SK-N-SH (cell line): ENCODE data around the gene THSD7A. TPM values are rescaled to one million over a fixed set of nuclear protein-coding genes. Genes with fewer than 3 reads are reported as not detected.

Experiments
- CTCF ChIA-PET: fragments of 300-600, 350-600 bp; formaldehyde crosslinking; extraction: SDS; loops from one replicate; lab custom pipeline; 2021; lab: Yijun Ruan, JAX
- POLR2A ChIA-PET: fragments of 350-600 bp; sonication (Branson Sonifier 250); formaldehyde crosslinking; extraction: SDS; loops from one replicate; lab custom pipeline; 2020; ENCODE audit warnings: antibody characterized with exemption, inconsistent platforms; lab: Yijun Ruan, JAX
- DNase-seq: peaks from one replicate; pipeline ENCODE4 v3.0.0; 2012
- H2AFZ ChIP-seq: fragments of 200-600 bp; sonication (generic); 2 replicates; pipeline ENCODE4 v1.8.1; 2016; ENCODE audit warnings: antibody characterized with exemption, mild to moderate bottlenecking, low read depth
- H3F3A ChIP-seq: fragments of 200-600 bp; sonication (generic); replicated peaks from 2 replicates; pipeline ENCODE3; 2016; ENCODE audit warnings: antibody characterized with exemption, mild to moderate bottlenecking; ENCODE audit not compliant: insufficient read depth
- H3K27ac ChIP-seq, 2 experiments: fragments of 200-500 bp in 1 of 2; fragments of 200-600 bp in 1 of 2; sonication (Bioruptor generic) in 1 of 2; sonication (generic), shearing (Covaris generic) in 1 of 2; 2 replicates each; pipeline versions ENCODE4 v1.5.1 to v1.6.1; 2014 to 2016; ENCODE audit warnings: low read depth in 2 of 2, inconsistent platforms in 1 of 2, low read length in 1 of 2, mild to moderate bottlenecking in 1 of 2, mixed read lengths in 1 of 2
- H3K27me3 ChIP-seq: fragments of 200-600 bp; sonication (generic), shearing (Covaris generic); 2 replicates; pipeline ENCODE4 v1.6.1; 2016; ENCODE audit warnings: mixed run types; ENCODE audit not compliant: insufficient read depth
- H3K36me3 ChIP-seq, 2 experiments: fragments of 200-500 bp in 1 of 2; fragments of 200-600 bp in 1 of 2; sonication (Bioruptor generic) in 1 of 2; sonication (generic) in 1 of 2; replicated peaks in 1 of 2; 2 replicates each; pipeline versions ENCODE3 to v1.5.1; 2014 to 2016; ENCODE audit warnings: low read length in 1 of 2, mild to moderate bottlenecking in 1 of 2; ENCODE audit not compliant: insufficient read depth in 2 of 2, control insufficient read depth in 1 of 2
- H3K4me1 ChIP-seq, 2 experiments: fragments of 200-500 bp in 1 of 2; fragments of 200-600 bp in 1 of 2; sonication (Bioruptor generic) in 1 of 2; sonication (generic), shearing (Covaris generic) in 1 of 2; 2 replicates each; pipeline versions ENCODE4 v1.5.1 to v1.6.1; 2014 to 2016; ENCODE audit warnings: low read depth in 1 of 2, low read length in 1 of 2, mixed run types in 1 of 2; ENCODE audit not compliant: insufficient read depth in 2 of 2, control insufficient read depth in 1 of 2
- H3K4me2 ChIP-seq: fragments of 200-600 bp; sonication (generic), shearing (Covaris generic); 2 replicates; pipeline ENCODE4 v1.6.1; 2017; ENCODE audit warnings: mixed run types
- H3K4me3 ChIP-seq, 2 experiments: fragments of 200-500 bp in 1 of 2; fragments of 200-600 bp in 1 of 2; sonication (Bioruptor generic) in 1 of 2; sonication (generic), shearing (Covaris generic) in 1 of 2; 2 replicates each; pipeline versions ENCODE4 v1.5.1 to v1.8.1; 2014 to 2016; ENCODE audit warnings: low read depth in 2 of 2, inconsistent platforms in 1 of 2, low read length in 1 of 2, mild to moderate bottlenecking in 1 of 2, mixed read lengths in 1 of 2, moderate library complexity in 1 of 2
- H3K79me2 ChIP-seq: fragments of 200-600 bp; sonication (generic); 2 replicates; pipeline ENCODE4 v1.8.1; 2017; ENCODE audit warnings: mild to moderate bottlenecking; ENCODE audit not compliant: insufficient read depth
- H3K9ac ChIP-seq: fragments of 200-600 bp; sonication (generic); 2 replicates; pipeline ENCODE4 v1.6.1; 2017; ENCODE audit warnings: mixed run types
- H3K9me2 ChIP-seq: fragments of 200-600 bp; sonication (generic); 2 replicates; pipeline ENCODE4 v1.6.1; 2017; ENCODE audit warnings: mixed run types
- H3K9me3 ChIP-seq: fragments of 200-600 bp; sonication (generic); 2 replicates; pipeline ENCODE4 v1.6.1; 2017; ENCODE audit warnings: mixed run types, mild to moderate bottlenecking, moderate library complexity
- H4K20me1 ChIP-seq: fragments of 200-600 bp; sonication (generic); 2 replicates; pipeline ENCODE4 v1.6.1; 2017; ENCODE audit warnings: mild to moderate bottlenecking, mixed run types; ENCODE audit not compliant: insufficient read depth
- FOSL2 ChIP-seq: IDR thresholded peaks from 2 replicates; pipeline ENCODE4 v1.4.0; 2012; ENCODE audit warnings: low read depth, mild to moderate bottlenecking, moderate library complexity, borderline replicate concordance
- JUND ChIP-seq: IDR thresholded peaks from 2 replicates; pipeline ENCODE4 v1.4.0; 2012
- MEF2A ChIP-seq: IDR thresholded peaks from 2 replicates; pipeline ENCODE4 v1.4.0; 2012; ENCODE audit warnings: low read depth, borderline replicate concordance
- MXI1 ChIP-seq: IDR thresholded peaks from 2 replicates; pipeline ENCODE4 v1.6.1; 2012; ENCODE audit warnings: mild to moderate bottlenecking, low read depth, low read length, improper control_type of control experiment
- PBX3 ChIP-seq: IDR thresholded peaks from 2 replicates; pipeline ENCODE4; 2012
- WGBS: methylation state at CpG from one replicate; pipeline ENCODE4 v1.1.6; 2017; ENCODE audit warnings: low lambda C conversion rate; 5-methylcytosine and 5-hydroxymethylcytosine counted together
- polyA plus RNA-seq, 3 experiments: library from polyadenylated mRNA; depleted of rRNA; stranded (reverse); fragments of >200 nt; gene quantifications; 2 replicates each; pipeline ENCODE4 v1.2.3, GENCODE V29; 2012
- TF ChIP-seq, protein P1 (sequence below): fragments of 150-350 bp; IDR thresholded peaks from 2 replicates; pipeline ENCODE4 v1.6.1; 2017; ENCODE audit warnings: antibody characterized with exemption, low read length, low read depth, borderline replicate concordance

The THSD7A gene
- polyA plus RNA-seq, 1 of the 3 experiments (the other 2 are of a cell fraction): 0.16 TPM

DNA sequence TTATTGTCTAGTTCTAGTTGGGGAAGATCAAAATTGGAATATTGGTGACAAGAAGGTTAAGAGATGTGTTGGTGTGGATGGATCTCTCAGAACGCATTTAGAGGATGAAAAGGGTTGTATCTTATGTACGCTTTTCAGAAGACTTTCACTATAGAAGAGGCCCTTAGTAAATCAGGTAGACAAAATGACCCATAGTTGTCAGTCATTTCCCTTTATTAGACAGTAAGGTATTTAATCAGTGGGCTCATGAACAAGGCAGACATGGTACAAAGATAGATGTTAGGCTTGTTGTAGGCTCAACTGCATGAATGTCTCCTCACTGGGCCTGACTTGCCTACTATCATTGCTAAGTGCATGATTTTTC lies 499.2 kb downstream of the THSD7A start:
- Histone ChIP-seq H2AFZ (no peak overlapping the region), H3K9me2 (no peaks in the 10 kb centered on the region), H3K9me3 (no peaks in the 10 kb centered on the region), H3K79me2 (no peaks in the 10 kb centered on the region), H3K27ac (no peak overlapping the region), H3K9ac (no peak overlapping the region), H3K27me3 (no peaks in the 10 kb centered on the region), H3K4me1 (no peaks in the 10 kb centered on the region), H3F3A (no peaks in the 10 kb centered on the region), H3K4me2 (no peak overlapping the region), H3K36me3 (no peaks in the 10 kb centered on the region), H3K4me3 (no peak overlapping the region), H4K20me1 (no peaks in the 10 kb centered on the region)
- ChIA-PET POLR2A (no interaction called here), CTCF (interaction anchor here (2.7 kb wide), 1 partner anchor 11 kb away, joined by 12 read pairs; no protein-coding TSS in a partner anchor)
- 59% methylated on average over 2 of the region's 2 CpGs for WGBS
- DNase-seq: no peak
- TF ChIP-seq, protein P1, sequence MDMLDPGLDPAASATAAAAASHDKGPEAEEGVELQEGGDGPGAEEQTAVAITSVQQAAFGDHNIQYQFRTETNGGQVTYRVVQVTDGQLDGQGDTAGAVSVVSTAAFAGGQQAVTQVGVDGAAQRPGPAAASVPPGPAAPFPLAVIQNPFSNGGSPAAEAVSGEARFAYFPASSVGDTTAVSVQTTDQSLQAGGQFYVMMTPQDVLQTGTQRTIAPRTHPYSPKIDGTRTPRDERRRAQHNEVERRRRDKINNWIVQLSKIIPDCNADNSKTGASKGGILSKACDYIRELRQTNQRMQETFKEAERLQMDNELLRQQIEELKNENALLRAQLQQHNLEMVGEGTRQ: no peak
- TF ChIP-seq MEF2A (no peak), MXI1 (no peak), FOSL2 (no peak)

DNA sequence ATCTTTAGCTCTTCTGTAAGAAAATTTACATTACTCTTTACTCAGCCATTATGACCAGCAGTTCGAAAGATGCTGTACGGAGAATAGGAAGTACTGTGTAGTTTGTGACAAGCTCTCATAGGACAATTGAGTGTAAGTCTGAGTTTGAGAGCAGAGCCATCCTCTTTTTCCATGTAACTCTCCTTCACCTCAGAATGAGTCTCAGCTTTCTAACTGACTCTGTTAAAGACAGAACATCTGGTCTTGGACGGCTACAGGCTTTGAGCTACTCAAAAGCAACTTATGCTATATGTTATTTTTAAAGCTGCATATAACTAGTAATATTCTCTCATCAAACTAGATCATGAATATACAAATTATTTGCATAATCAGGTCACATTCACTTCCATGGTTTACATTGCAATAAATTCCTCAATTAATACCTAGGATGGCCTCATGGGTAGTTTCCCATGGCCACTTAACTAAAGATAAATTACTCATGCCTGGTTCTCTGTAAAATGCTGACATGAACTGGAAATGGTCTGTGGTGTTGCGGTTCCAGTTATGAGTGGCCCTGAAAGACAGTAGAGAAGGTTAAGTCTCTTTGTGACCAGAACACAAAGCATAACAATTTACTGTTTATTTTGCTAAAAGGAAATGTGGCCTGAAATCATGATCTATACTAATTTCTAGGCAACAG lies 499.7 kb downstream of the THSD7A start:
- H3K36me3 ChIP-seq: no peaks in the 10 kb centered on the region
- ChIA-PET CTCF (interaction anchor here (0.9 to 2.7 kb wide), 2 partner anchors 8 to 11 kb away, joined by 3 to 12 read pairs; no protein-coding TSS in a partner anchor), POLR2A (no interaction called here)
- TF ChIP-seq JUND: no peak
- TF ChIP-seq PBX3: no peak
- H4K20me1 ChIP-seq: no peaks in the 10 kb centered on the region
- no peaks in the 10 kb centered on the region for H3F3A ChIP-seq
- H3K4me3 ChIP-seq: no peak overlapping the region
- H2AFZ ChIP-seq: no peak overlapping the region
- WGBS: 50% methylated on average over 4 of the region's 4 CpGs
- H3K4me2 ChIP-seq: no peak overlapping the region
- no peak for DNase-seq
- H3K9ac ChIP-seq: no peak overlapping the region
- no peaks in the 10 kb centered on the region for H3K4me1 ChIP-seq
- no peaks in the 10 kb centered on the region for H3K9me2 ChIP-seq
- no peaks in the 10 kb centered on the region for H3K79me2 ChIP-seq
- H3K27me3 ChIP-seq: no peaks in the 10 kb centered on the region
- H3K9me3 ChIP-seq: no peaks in the 10 kb centered on the region
- H3K27ac ChIP-seq: no peak overlapping the region
